ENCODE results near the gene ADGRD1.

Gene ADGRD1

DNA sequence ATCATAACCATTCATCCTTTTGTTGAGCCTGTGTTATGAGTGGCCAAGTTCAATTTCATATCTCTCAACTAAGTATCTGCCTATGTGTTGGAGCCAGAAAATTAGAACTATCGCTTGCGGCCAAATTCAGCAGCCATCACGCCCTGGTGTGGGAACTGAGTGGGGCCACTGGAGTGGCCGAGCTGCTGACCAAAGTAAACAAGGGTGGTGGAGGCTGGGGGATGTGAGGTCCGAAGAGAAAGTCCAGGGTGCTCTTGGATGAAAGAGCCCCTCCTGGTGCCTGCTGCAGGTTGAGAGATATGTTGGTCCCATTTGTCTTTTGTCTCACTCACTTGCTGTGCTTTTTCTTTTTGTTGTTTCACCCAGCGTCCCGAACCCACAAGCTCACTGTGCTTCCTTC lies 14.9 kb downstream of the ADGRD1 start:
- no peak overlapping the region for H2BK120ac ChIP-seq (ENCODE audit: low read depth, low read length)
- no peaks in the 10 kb centered on the region for H3K79me1 ChIP-seq (ENCODE audit: low read depth, low read length)
- peaks cover 0 to 26% (median 0%) of the 10 kb centered on the region in 3 experiments for H3K27me3 ChIP-seq (ENCODE audit: control insufficient read depth in 3 of 3, insufficient read depth in 3 of 3, low read depth in 1 of 3, low read length in 3 of 3)
- H4K8ac ChIP-seq (ENCODE audit: low read depth, low read length) = no peak overlapping the region
- no peak overlapping the region for H2BK12ac ChIP-seq (ENCODE audit: low read length)
- no peak overlapping the region for H3K18ac ChIP-seq (ENCODE audit: low read length)
- no peak overlapping the region for H3K27ac ChIP-seq (replicated peaks; ENCODE audit: low read length)
- H2BK5ac ChIP-seq (ENCODE audit: low read length) = no peak overlapping the region
- no peak overlapping the region for H3K4me3 ChIP-seq (ENCODE audit: low read length in 2 of 2)
- no peak overlapping the region for H3K23ac ChIP-seq (ENCODE audit: low read depth, low read length, poor library complexity)
- no peak overlapping the region for H3K4ac ChIP-seq (ENCODE audit: low read length)
- no peak overlapping the region for H2BK15ac ChIP-seq (ENCODE audit: low read length)
- no peak overlapping the region for H3K9ac ChIP-seq (ENCODE audit: low read depth, low read length, poor library complexity)
- H3K4me1 ChIP-seq (ENCODE audit: control insufficient read depth in 2 of 2, insufficient read depth in 1 of 2, low read depth in 1 of 2, low read length in 2 of 2) = no peaks in the 10 kb centered on the region
- H3K36me3 ChIP-seq (replicated peaks in 1 of 2; ENCODE audit: control insufficient read depth in 2 of 2, insufficient read depth in 2 of 2, low read length in 2 of 2) = no peaks in the 10 kb centered on the region
- no peaks in the 10 kb centered on the region for H3K9me3 ChIP-seq (replicated peaks in 1 of 2; ENCODE audit: control insufficient read depth in 2 of 2, insufficient read depth in 1 of 2, low read depth in 1 of 2, low read length in 2 of 2)
- H2AFZ ChIP-seq (ENCODE audit: low read length) = no peak overlapping the region
- no CpG with 5 or more reads among the region's 7 CpGs for WGBS, 2 donors (ENCODE audit: extremely low coverage in 2 of 2, insufficient read length in 2 of 2, insufficient replicate concordance in 1 of 2)
- DNase-seq (ENCODE audit: low spot score) = no peak
- H2AK5ac ChIP-seq (ENCODE audit: low read depth, low read length) = no peak overlapping the region
- no peak overlapping the region for H4K91ac ChIP-seq (ENCODE audit: low read depth, low read length, poor library complexity)
- H3K4me2 ChIP-seq (ENCODE audit: insufficient read depth, low read length, poor library complexity, severe bottlenecking) = no peak overlapping the region
- no peak overlapping the region for H3K14ac ChIP-seq (ENCODE audit: low read length)

DNA sequence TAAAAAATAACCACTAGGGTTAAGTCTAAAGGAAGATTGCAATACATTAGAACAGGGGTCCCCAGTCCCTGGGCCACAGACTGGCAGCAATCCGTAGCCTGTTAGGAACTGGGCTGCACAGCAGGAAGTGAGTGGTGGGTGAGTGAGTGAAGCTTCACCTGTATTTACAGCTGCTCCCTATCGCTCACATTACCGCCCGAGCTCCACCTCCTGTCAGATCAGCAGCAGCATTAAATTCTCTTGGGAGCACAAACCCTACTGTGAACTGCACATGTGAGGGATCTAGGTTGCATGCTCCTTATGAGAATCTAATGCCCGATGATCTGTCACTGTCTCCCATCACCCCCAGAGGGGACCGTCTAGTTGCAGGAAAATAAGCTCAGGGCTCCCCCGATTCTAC lies 15.5 kb downstream of the ADGRD1 start:
- Histone ChIP-seq H3K14ac (ENCODE audit: low read length) (no peak overlapping the region), H3K9me3 (replicated peaks in 1 of 2; ENCODE audit: control insufficient read depth in 2 of 2, insufficient read depth in 1 of 2, low read depth in 1 of 2, low read length in 2 of 2) (no peaks in the 10 kb centered on the region), H2AK5ac (ENCODE audit: low read depth, low read length) (no peak overlapping the region), H3K4me1 (ENCODE audit: control insufficient read depth in 2 of 2, insufficient read depth in 1 of 2, low read depth in 1 of 2, low read length in 2 of 2) (no peaks in the 10 kb centered on the region), H3K27me3 (ENCODE audit: control insufficient read depth in 3 of 3, insufficient read depth in 3 of 3, low read depth in 1 of 3, low read length in 3 of 3) (peaks cover 0 to 32% (median 0%) of the 10 kb centered on the region in 3 experiments), H3K18ac (ENCODE audit: low read length) (no peak overlapping the region), H3K4ac (ENCODE audit: low read length) (no peak overlapping the region), H2BK5ac (ENCODE audit: low read length) (no peak overlapping the region), H3K4me3 (ENCODE audit: low read length in 2 of 2) (no peak overlapping the region), H3K4me2 (ENCODE audit: insufficient read depth, low read length, poor library complexity, severe bottlenecking) (no peak overlapping the region), H4K8ac (ENCODE audit: low read depth, low read length) (no peak overlapping the region), H3K27ac (replicated peaks; ENCODE audit: low read length) (no peak overlapping the region), H2AFZ (ENCODE audit: low read length) (no peak overlapping the region), H3K36me3 (replicated peaks in 1 of 2; ENCODE audit: control insufficient read depth in 2 of 2, insufficient read depth in 2 of 2, low read length in 2 of 2) (no peaks in the 10 kb centered on the region), H3K79me1 (ENCODE audit: low read depth, low read length) (no peaks in the 10 kb centered on the region), H2BK120ac (ENCODE audit: low read depth, low read length) (no peak overlapping the region), H4K91ac (ENCODE audit: low read depth, low read length, poor library complexity) (no peak overlapping the region), H2BK15ac (ENCODE audit: low read length) (no peak overlapping the region), H2BK12ac (ENCODE audit: low read length) (no peak overlapping the region), H3K23ac (ENCODE audit: low read depth, low read length, poor library complexity) (no peak overlapping the region), H3K9ac (ENCODE audit: low read depth, low read length, poor library complexity) (no peak overlapping the region)
- WGBS, 2 donors (ENCODE audit: extremely low coverage in 2 of 2, insufficient read length in 2 of 2, insufficient replicate concordance in 1 of 2) = no CpG with 5 or more reads among the region's 7 CpGs
- no peak for DNase-seq (ENCODE audit: low spot score)

DNA sequence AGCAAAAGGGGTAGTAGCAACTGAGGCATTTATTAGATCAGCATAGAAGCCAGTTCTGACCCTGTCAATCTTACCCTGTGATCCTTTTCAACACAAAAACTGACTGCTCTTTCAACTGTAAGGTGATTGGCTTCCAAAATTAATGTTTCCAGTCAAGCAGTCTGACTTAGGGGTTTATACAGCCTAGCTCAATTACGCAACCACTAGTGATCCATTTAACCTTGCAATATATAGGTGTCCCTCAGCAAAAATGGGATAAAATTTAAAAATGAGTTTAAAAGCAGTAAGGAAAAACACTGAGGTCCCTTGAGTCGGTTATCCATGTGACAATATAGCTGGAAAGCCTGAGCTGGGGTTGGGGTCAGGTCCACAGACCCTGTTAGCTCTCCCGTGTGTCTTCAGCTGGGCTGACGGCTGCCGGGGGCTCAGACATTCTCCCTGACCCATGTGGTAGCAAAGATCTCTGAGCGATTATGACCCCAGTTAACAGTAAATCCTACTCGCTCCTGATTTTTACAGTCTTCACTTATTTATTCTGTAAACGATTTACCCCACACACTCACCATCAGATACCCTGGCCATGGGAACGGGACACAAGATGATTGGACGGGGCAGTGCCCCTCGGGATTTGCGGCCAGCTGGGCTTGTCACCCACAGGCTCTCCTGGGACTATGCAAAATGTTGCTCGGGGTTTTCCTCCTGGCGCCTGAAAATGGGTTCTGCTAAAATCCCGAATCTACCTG lies 16.6 kb downstream of the ADGRD1 start:
- no peak overlapping the region for H3K14ac ChIP-seq (ENCODE audit: low read length)
- no peak overlapping the region for H2BK15ac ChIP-seq (ENCODE audit: low read length)
- H3K4me2 ChIP-seq (ENCODE audit: insufficient read depth, low read length, poor library complexity, severe bottlenecking) = no peak overlapping the region
- no peaks in the 10 kb centered on the region for H3K4me1 ChIP-seq (ENCODE audit: control insufficient read depth in 2 of 2, insufficient read depth in 1 of 2, low read depth in 1 of 2, low read length in 2 of 2)
- H3K9ac ChIP-seq (ENCODE audit: low read depth, low read length, poor library complexity) = no peak overlapping the region
- no CpG with 5 or more reads among the region's 15 CpGs for WGBS, 2 donors (ENCODE audit: extremely low coverage in 2 of 2, insufficient read length in 2 of 2, insufficient replicate concordance in 1 of 2)
- no peak overlapping the region for H2AFZ ChIP-seq (ENCODE audit: low read length)
- H3K18ac ChIP-seq (ENCODE audit: low read length) = no peak overlapping the region
- H3K4ac ChIP-seq (ENCODE audit: low read length) = no peak overlapping the region
- no peak overlapping the region for H3K4me3 ChIP-seq (ENCODE audit: low read length in 2 of 2)
- H2BK5ac ChIP-seq (ENCODE audit: low read length) = no peak overlapping the region
- H2BK120ac ChIP-seq (ENCODE audit: low read depth, low read length) = no peak overlapping the region
- no peak overlapping the region for H4K8ac ChIP-seq (ENCODE audit: low read depth, low read length)
- H4K91ac ChIP-seq (ENCODE audit: low read depth, low read length, poor library complexity) = no peak overlapping the region
- DNase-seq (ENCODE audit: low spot score) = no peak
- no peak overlapping the region for H3K27ac ChIP-seq (replicated peaks; ENCODE audit: low read length)
- H3K27me3 ChIP-seq (ENCODE audit: control insufficient read depth in 3 of 3, insufficient read depth in 3 of 3, low read depth in 1 of 3, low read length in 3 of 3) = peaks cover 0 to 39% (median 0%) of the 10 kb centered on the region in 3 experiments
- no peak overlapping the region for H2AK5ac ChIP-seq (ENCODE audit: low read depth, low read length)
- H3K23ac ChIP-seq (ENCODE audit: low read depth, low read length, poor library complexity) = no peak overlapping the region
- H3K36me3 ChIP-seq (replicated peaks in 1 of 2; ENCODE audit: control insufficient read depth in 2 of 2, insufficient read depth in 2 of 2, low read length in 2 of 2) = no peaks in the 10 kb centered on the region
- no peaks in the 10 kb centered on the region for H3K79me1 ChIP-seq (ENCODE audit: low read depth, low read length)
- no peaks in the 10 kb centered on the region for H3K9me3 ChIP-seq (replicated peaks in 1 of 2; ENCODE audit: control insufficient read depth in 2 of 2, insufficient read depth in 1 of 2, low read depth in 1 of 2, low read length in 2 of 2)
- no peak overlapping the region for H2BK12ac ChIP-seq (ENCODE audit: low read length)

DNA sequence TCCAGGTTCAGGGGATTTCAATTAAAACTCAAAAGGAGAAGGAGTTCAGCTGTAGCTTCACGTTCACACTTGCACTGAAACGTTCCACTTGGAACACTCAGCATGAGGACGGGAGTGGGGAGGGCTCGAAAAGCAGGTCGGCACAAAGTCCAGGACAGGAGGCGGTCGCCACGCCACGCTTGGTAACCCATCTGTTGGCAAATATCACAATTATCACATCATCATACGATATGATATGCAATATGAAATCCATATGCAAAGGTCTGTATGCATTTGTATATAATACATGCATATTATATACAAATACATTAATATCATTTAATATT lies 17.2 kb downstream of the ADGRD1 start:
- Histone ChIP-seq H2AK5ac (ENCODE audit: low read depth, low read length) (no peak overlapping the region), H3K23ac (ENCODE audit: low read depth, low read length, poor library complexity) (no peak overlapping the region), H3K27me3 (ENCODE audit: control insufficient read depth in 3 of 3, insufficient read depth in 3 of 3, low read depth in 1 of 3, low read length in 3 of 3) (peaks cover 0 to 43% (median 0%) of the 10 kb centered on the region in 3 experiments), H2BK120ac (ENCODE audit: low read depth, low read length) (no peak overlapping the region), H3K27ac (replicated peaks; ENCODE audit: low read length) (no peak overlapping the region), H4K8ac (ENCODE audit: low read depth, low read length) (no peak overlapping the region), H4K91ac (ENCODE audit: low read depth, low read length, poor library complexity) (no peak overlapping the region), H3K36me3 (replicated peaks in 1 of 2; ENCODE audit: control insufficient read depth in 2 of 2, insufficient read depth in 2 of 2, low read length in 2 of 2) (no peaks in the 10 kb centered on the region), H3K4me3 (ENCODE audit: low read length in 2 of 2) (no peak overlapping the region), H2BK5ac (ENCODE audit: low read length) (no peak overlapping the region), H2BK12ac (ENCODE audit: low read length) (no peak overlapping the region), H3K4me1 (ENCODE audit: control insufficient read depth in 2 of 2, insufficient read depth in 1 of 2, low read depth in 1 of 2, low read length in 2 of 2) (no peaks in the 10 kb centered on the region), H3K18ac (ENCODE audit: low read length) (no peak overlapping the region), H3K4me2 (ENCODE audit: insufficient read depth, low read length, poor library complexity, severe bottlenecking) (no peak overlapping the region), H2BK15ac (ENCODE audit: low read length) (no peak overlapping the region), H3K4ac (ENCODE audit: low read length) (no peak overlapping the region), H3K79me1 (ENCODE audit: low read depth, low read length) (no peaks in the 10 kb centered on the region), H3K9me3 (replicated peaks in 1 of 2; ENCODE audit: control insufficient read depth in 2 of 2, insufficient read depth in 1 of 2, low read depth in 1 of 2, low read length in 2 of 2) (no peaks in the 10 kb centered on the region), H3K9ac (ENCODE audit: low read depth, low read length, poor library complexity) (no peak overlapping the region), H3K14ac (ENCODE audit: low read length) (no peak overlapping the region), H2AFZ (ENCODE audit: low read length) (no peak overlapping the region)
- WGBS, 2 donors (ENCODE audit: extremely low coverage in 2 of 2, insufficient read length in 2 of 2, insufficient replicate concordance in 1 of 2) = no CpG with 5 or more reads among the region's 10 CpGs
- DNase-seq (ENCODE audit: low spot score) = no peak

Measured in neuronal stem cell (in vitro differentiated cells).